GM21737 (cell line): Measurements from ENCODE around the gene WDR49.

ENCODE experiments used
- ATAC-seq: cut with Tn5 transposase; IDR thresholded peaks from one replicate; pipeline ENCODE4 v1.9.1; 2021; ENCODE audit warnings: mild to moderate bottlenecking, moderate library complexity; ENCODE audit not compliant: unreplicated experiment

WDR49 gene

DNA sequence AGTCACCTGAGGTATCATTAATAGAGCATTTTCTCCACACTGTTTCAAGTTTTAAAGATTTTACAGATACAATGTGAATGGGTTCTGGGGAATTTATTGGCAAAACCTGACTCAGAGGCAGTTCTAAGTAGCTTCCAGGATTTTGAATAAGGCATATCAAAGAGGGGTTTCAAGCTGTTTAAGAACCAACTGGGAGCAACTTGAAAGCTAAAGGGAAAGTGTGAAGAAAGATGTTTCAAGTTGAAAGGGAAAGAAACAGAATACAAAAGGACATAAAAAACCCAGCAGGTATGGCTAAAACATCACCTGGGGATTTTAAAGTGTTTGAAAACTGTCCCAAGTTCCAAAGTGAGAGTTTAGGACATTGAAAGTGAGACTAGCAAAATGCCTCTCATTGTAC, 162.1 kb downstream of the WDR49 start:
- no peak for ATAC-seq

- no peak for ATAC-seq
These were observed 164.2 kb downstream of the WDR49 start for GRCh38 chr3:167489571-167489970.

GRCh38 chr3:167487556-167487955, 166.2 kb downstream of the WDR49 start:
- ATAC-seq = no peak

GRCh38 chr3:167484551-167484950, 169.2 kb downstream of the WDR49 start:
- no peak for ATAC-seq

DNA sequence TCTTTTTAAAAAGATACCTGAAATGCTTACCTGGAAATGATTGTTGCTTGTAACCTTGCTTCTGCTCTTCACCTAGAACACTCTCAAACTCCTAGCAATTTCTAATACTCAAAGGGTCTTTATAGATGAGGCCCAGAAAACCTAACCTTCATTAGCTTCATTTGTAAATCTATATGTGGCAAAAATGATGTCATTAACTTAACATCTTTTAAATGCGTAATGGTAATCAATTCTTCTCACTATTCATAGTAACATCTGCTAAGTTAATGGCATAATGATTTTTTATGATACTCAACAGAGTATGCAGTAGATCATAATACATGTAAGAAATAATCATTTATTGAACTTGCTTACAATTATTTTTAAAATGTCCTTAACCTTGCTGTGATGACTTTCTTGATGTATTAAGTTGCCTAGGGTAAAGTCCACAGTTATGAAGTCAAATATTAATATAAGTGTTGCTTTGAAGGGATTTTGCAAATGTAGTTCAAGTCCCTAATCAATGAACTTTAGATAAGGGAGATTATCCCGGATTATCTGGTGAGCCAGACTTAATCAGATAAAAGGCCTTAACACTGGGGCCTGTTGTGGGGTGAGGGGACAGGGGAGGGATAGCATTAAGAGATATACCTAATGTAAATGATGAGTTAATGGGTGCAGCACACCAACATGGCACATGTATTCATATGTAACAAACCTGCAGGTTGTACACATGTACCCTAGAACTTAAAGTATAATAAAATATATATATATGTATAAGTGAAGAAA, 169.8 kb downstream of the WDR49 start:
- no peak for ATAC-seq

GRCh38 chr3:167481164-167481563, 172.6 kb downstream of the WDR49 start:
- no peak for ATAC-seq

DNA sequence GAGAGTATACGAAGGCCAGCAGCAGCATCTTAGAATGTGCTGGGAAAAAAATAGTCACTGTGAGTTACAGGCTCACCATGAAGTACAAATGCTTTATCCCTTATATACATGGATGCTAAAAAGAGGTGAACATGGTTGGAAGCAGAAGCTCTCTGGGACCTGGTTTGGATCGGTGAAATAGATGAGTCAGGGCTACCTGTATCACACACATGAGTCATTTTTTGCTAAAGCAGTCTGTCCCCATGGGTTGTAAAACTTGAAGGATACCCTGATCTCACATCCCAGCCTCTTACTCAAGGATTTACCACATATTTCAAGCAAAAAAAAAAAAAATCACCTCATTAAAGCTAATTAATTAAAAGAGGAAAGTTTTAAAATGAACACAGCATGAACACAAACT, 173.0 kb downstream of the WDR49 start:
- no peak for ATAC-seq

- no peak for ATAC-seq
These were observed 179.9 kb downstream of the WDR49 start, which contains the start of gene SERPINI2 for GRCh38 chr3:167473863-167474262. Gene SERPINI2, minus strand, starts transcription at chr3:167474042. Its CDS starts 2,208 bp downstream, at chr3:167471834.

DNA sequence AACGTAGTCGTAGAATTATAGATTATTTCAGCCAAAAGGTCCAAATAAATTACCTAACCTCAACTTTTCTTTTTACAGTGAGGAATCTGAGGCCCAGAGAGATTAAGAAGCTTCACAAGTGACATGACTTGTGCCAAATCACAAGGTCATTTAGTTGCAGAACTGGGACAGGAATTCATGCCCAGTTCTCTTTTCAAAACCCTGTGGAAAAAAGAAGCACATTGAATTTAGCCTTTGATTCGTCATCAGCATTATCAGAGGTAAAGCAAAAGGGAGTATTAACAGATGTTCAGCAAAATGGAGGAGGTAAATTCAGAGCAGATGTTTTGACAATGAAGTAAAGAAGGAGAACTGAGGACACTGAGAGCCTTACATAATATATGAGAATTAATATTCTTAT, 184.4 kb downstream of the WDR49 start:
- no peak for ATAC-seq

DNA sequence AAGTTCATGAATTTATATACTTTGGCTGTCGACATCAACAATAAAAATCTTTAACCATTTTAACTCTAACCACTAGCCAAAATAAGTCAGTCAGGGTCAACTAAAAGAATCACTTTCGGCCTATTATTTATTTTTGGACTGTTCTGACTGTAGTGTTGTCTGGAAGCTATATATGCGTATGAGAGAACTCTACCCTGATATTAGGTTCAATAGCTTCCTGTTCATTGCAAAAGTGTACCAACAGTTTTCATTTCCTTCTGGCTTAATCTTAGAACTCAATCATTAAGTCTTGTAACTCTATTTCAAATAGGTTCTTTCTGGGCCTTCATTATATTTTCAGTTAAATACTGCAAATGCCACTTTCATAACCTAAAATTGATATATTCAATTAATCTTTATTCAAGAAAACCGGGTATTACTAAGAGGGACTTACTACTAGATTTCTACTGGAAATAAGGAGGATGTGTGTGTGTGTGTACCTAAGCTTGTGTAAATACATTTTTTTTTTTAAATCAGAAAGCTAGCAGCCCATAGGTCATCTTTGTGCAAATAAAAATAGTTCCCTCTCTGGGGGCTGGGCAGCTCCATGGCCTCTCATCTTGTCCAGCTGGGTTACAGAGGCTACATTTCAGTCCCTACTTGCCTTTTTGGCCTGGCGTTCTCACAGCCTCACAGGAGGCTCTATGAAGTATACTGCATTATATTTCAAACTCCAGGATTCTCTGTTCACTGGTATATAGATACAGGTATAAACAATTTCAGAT, 185.7 kb downstream of the WDR49 start:
- no peak for ATAC-seq

DNA sequence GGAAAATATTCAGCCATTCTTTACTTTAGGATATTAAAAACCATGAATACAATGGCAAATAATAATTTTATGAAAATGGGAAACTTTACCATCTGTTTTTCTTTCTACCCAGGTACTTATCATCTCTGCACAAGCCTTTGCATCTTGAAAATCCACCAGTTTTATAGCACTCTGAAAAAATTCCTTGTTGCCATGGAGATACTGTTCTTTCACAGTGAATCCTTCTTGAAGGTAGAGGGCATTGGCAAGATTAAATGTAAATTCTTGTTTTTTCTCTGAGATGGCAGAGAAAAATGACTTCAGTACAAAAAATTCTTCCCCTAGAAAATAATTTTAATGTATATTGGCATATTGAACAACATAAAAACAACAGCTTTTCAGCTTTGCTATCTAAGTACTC, 186.8 kb downstream of the WDR49 start:
- ATAC-seq = no peak

DNA sequence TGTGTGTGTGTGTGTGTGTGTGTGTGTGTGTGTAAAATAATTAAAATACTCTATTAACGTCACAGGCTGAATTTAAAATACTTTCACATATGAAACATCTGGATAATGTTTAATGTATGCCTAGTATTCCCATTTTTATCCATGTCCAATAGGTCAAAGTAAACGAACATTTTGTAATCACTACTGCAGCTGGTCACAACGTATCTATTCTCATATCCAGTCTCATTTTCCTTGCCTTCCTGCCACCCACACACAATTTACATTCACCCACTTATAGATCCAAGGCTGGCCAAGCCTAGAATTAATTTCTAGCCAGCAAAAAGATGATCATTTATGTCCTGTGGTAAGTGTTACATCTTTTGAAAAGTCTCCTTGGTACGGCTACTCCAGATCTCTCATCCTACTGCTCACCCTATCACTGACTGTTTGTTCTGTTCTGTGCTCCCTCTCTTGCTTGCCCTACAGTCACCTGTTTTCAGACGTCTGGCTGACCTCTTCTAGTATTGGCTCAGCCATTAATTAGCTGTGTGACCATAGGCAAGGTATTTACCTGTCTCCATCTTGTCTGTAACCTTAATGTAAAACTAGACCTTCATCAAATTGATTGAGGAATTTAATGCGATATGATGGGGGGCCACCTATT, 197.5 kb downstream of the WDR49 start:
- no peak for ATAC-seq

GRCh38 chr3:167453815-167454214, 199.9 kb downstream of the WDR49 start:
- ATAC-seq = no peak

DNA sequence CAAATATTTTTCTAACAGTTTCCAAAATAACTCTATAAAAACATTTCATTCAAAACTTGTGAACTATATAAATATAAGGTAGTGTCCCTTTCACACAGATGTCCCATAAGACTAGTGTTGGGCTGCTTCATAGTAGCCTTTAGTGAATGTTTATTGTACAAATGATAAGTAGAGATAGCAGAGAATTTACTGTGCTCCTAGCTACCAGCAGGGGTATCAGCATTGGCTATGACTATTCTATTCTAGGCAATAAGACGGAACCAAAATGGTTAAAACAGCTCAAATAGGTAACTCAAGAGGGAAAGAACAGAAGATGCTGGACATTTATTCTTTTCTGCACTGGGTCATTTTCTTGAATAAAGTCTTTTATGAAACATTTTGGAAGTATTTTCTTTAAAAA, 202.5 kb downstream of the WDR49 start:
- ATAC-seq = no peak

DNA sequence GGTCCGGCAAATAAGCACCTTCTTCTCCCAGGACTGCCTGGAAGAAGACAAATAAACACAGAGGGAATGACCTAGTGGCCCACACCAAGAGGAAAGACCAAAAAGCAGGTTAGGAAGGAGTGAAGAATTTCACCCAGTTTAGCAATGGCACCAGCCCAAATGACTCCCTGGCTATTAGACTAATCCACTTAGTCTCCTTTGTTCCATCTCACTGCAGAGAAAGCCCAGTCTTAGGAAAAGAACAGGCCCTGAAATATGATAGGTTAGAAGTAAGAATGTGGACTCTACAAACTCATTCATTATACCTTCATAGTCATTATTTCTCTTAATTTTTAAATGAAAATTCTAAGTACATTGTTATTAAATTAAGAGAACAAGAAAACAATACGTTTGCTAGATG, 203.1 kb downstream of the WDR49 start:
- no peak for ATAC-seq

DNA sequence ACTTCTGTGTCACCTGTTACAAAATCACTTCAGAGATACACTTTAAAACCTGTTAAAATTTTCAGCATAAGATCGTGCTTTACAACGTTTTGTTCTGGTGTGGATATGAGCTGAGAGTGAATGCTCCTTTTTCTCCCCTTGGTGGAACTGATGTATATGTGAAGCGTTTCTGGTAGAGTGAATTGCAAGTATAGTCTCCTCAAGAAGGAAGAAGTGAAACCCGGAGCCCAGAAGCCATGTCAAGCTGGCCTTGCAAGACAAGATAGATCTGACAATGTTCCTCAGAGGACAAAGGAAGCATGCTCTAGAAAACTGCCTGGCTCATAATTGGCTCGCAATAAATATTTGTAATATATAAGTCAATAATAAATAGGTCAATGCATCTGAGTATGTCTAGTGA, 203.5 kb downstream of the WDR49 start:
- no peak for ATAC-seq

GRCh38 chr3:167445491-167445890, 208.3 kb downstream of the WDR49 start:
- no peak for ATAC-seq

DNA sequence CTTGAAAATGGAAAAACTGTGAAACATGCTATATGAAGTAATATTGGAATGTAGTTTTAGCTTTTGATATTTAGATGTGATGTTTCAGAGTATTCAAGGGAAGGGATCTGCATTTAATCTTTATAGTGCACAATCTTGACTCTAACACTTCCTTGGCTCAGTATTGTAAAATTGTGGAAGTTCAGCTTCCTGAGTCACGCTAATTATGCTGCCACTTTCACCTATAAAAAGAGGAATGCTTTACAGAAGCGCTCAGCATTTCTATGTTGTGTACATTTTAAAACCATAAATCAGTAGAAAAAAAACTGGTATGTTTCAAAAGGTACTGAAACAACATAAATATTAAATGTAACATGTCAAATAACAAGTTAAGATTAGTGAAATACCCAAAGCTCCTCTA, 212.5 kb downstream of the WDR49 start:
- no peak for ATAC-seq

DNA sequence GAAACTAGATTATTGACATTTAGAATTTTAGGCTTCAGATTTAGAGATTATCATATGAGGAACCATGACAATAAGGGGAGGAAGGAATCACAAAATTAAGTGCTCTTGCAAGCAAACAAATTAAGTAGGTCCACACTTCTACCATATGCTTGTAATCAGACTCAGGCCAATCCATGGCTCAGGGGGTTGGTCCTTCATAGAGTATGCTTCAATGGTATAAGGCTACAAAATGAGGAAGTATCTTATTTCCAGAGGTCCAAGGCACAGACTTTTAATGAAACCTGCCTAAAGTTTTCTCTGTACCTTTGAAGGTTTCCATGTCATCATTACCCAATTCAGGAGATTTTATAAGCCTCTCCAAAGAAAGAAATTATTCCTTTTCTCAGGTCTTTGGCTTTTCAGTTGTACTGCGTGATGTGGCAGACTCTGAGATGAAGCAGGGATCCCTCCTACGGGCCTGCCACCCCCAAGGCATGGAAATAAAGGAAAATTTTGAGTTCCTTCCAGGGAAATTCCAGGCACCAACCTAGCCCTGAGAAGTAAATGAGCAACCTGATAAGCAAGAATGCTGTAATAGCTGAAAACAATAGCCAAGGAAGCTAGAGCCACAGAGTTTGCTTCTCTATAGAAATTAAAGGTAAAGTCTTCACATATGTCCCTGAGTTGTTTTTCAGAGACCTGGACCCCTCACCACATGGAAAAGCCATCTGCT, 216.2 kb downstream of the WDR49 start:
- no peak for ATAC-seq
